GM18873 (cell line): Measurements from ENCODE around the gene CRACR2B.

Source experiments
- ATAC-seq: cut with Tn5 transposase; IDR thresholded peaks from one replicate; pipeline ENCODE4 v1.9.1; 2021; ENCODE audit warnings: mild to moderate bottlenecking, moderate library complexity, moderate number of reproducible peaks; ENCODE audit not compliant: unreplicated experiment, low FRiP score

Gene CRACR2B

GRCh38 chr11:825366-826226 lies 2.1 kb upstream of the CRACR2B start:
- ATAC-seq = no peak

GRCh38 chr11:826227-826621 lies 1.5 kb upstream of the CRACR2B start:
- no peak for ATAC-seq

- no peak for ATAC-seq
Measured at GRCh38 chr11:826836-827145, 928 bp upstream of the CRACR2B start.

- no peak for ATAC-seq
Measured at GRCh38 chr11:827146-827896, 398 bp upstream of the CRACR2B start.

- no peak for ATAC-seq
Measured at GRCh38 chr11:828506-829175, 922 bp downstream of the CRACR2B start.

GRCh38 chr11:829176-829846 lies 1.6 kb downstream of the CRACR2B start:
- ATAC-seq = no peak

- ATAC-seq = no peak
Measured at GRCh38 chr11:829847-830294, 2.2 kb downstream of the CRACR2B start.

GRCh38 chr11:830295-831117 lies 2.8 kb downstream of the CRACR2B start:
- no peak for ATAC-seq

- ATAC-seq = no peak
Measured at GRCh38 chr11:831118-831864, 3.6 kb downstream of the CRACR2B start.

GRCh38 chr11:831961-832528 lies 4.3 kb downstream of the CRACR2B start:
- ATAC-seq = no peak

GRCh38 chr11:832529-833113 lies 4.9 kb downstream of the CRACR2B start, which contains the start of gene CD151:
Gene CD151 (plus strand): TSS chr11:832952. CDS start chr11:836070, 3,118 bp downstream.
- no peak for ATAC-seq

GRCh38 chr11:833114-833791 lies 5.5 kb downstream of the CRACR2B start:
- ATAC-seq = no peak

- ATAC-seq = no peak
Measured at GRCh38 chr11:833849-834311, 6.2 kb downstream of the CRACR2B start.

GRCh38 chr11:834371-835316 lies 6.9 kb downstream of the CRACR2B start:
- no peak for ATAC-seq

GRCh38 chr11:836274-836673 lies 8.6 kb downstream of the CRACR2B start:
- ATAC-seq = no peak

GRCh38 chr11:836700-837099 lies 9.0 kb downstream of the CRACR2B start:
- no peak for ATAC-seq
